ENCODE measurements around the gene OBP2A. TPM values are rescaled to one million over a fixed set of nuclear protein-coding genes. Genes with fewer than 3 reads are reported as not detected.

OBP2A gene
- total and polyA plus RNA-seq, 7 experiments from 2014 or later: not detected

GRCh38 chr9:135516132-135516860 is 29.6 kb upstream of the OBP2A start:
- H3K36me3 ChIP-seq (ENCODE audit: control insufficient read depth in 2 of 3, insufficient read depth in 3 of 3, low read length in 3 of 3): no peaks in the 10 kb centered on the region
- intact Hi-C loops (cut with micrococcal nuclease): no loop called here
- Mint-ChIP-seq H3K27me3 (peaks cover 0 to 14% (median 10%) of the 10 kb centered on the region in 5 donors), H3K4me1 (peaks cover 0 to 13% (median 0%) of the 10 kb centered on the region in 7 donors), H3K9me3 (no peaks in the 10 kb centered on the region), H3K36me3 (no peaks in the 10 kb centered on the region), H3K27ac (no peak overlapping the region), H3K4me3 (no peak overlapping the region)
- H3K9me3 ChIP-seq (ENCODE audit: control insufficient read depth in 2 of 3, low read length in 3 of 3): no peaks in the 10 kb centered on the region
- no peaks in the 10 kb centered on the region for H3K4me1 ChIP-seq (ENCODE audit: control insufficient read depth in 2 of 2, insufficient read depth in 2 of 2, low read length in 2 of 2)
- DNase-seq (no peak), ATAC-seq (no peak)
- H3K27ac ChIP-seq (ENCODE audit: low read depth, low read length): no peak overlapping the region
- ChIA-PET CTCF (no interaction called here), POLR2A (no interaction called here)
- H3K27me3 ChIP-seq (ENCODE audit: control insufficient read depth in 2 of 2, insufficient read depth in 2 of 2, low read length in 2 of 2): no peaks in the 10 kb centered on the region
- H3K4me3 ChIP-seq (ENCODE audit: low read length): no peak overlapping the region

- H3K4me1 Mint-ChIP-seq: peaks cover 0 to 9% (median 0%) of the 10 kb centered on the region in 7 donors
- intact Hi-C loops (cut with micrococcal nuclease): no loop called here
- no peaks in the 10 kb centered on the region for H3K36me3 Mint-ChIP-seq
- ATAC-seq: no peak
- H3K27ac Mint-ChIP-seq: no peak overlapping the region
- no peaks in the 10 kb centered on the region for H3K9me3 Mint-ChIP-seq
- H3K27me3 Mint-ChIP-seq: peaks cover 0 to 16% (median 10%) of the 10 kb centered on the region in 5 donors
- Histone ChIP-seq H3K4me1 (ENCODE audit: control insufficient read depth in 2 of 2, insufficient read depth in 2 of 2, low read length in 2 of 2) (no peaks in the 10 kb centered on the region), H3K27ac (ENCODE audit: low read depth, low read length) (no peak overlapping the region), H3K9me3 (ENCODE audit: control insufficient read depth in 2 of 3, low read length in 3 of 3) (no peaks in the 10 kb centered on the region), H3K36me3 (ENCODE audit: control insufficient read depth in 2 of 3, insufficient read depth in 3 of 3, low read length in 3 of 3) (no peaks in the 10 kb centered on the region), H3K27me3 (ENCODE audit: control insufficient read depth in 2 of 2, insufficient read depth in 2 of 2, low read length in 2 of 2) (no peaks in the 10 kb centered on the region), H3K4me3 (ENCODE audit: low read length) (no peak overlapping the region)
- H3K4me3 Mint-ChIP-seq: no peak overlapping the region
- ChIA-PET CTCF (interaction anchor here (1.1 kb wide), 1 partner anchor 18 kb away, joined by 3 read pairs; a partner anchor contains a TSS), POLR2A (no interaction called here)
- no peak for DNase-seq
Observed at GRCh38 chr9:135517407-135517822, 28.5 kb upstream of the OBP2A start.

- intact Hi-C loops (cut with micrococcal nuclease): no loop called here
- no peaks in the 10 kb centered on the region for H3K4me1 ChIP-seq (ENCODE audit: control insufficient read depth in 2 of 2, insufficient read depth in 2 of 2, low read length in 2 of 2)
- no peak overlapping the region for H3K4me3 Mint-ChIP-seq
- no peaks in the 10 kb centered on the region for H3K9me3 ChIP-seq (ENCODE audit: control insufficient read depth in 2 of 3, low read length in 3 of 3)
- ChIA-PET CTCF (no interaction called here), POLR2A (no interaction called here)
- no peaks in the 10 kb centered on the region for H3K36me3 ChIP-seq (ENCODE audit: control insufficient read depth in 2 of 3, insufficient read depth in 3 of 3, low read length in 3 of 3)
- H3K27me3 ChIP-seq (ENCODE audit: control insufficient read depth in 2 of 2, insufficient read depth in 2 of 2, low read length in 2 of 2): no peaks in the 10 kb centered on the region
- no peak overlapping the region for H3K4me3 ChIP-seq (ENCODE audit: low read length)
- no peaks in the 10 kb centered on the region for H3K9me3 Mint-ChIP-seq
- peaks cover 0 to 5% (median 0%) of the 10 kb centered on the region in 7 donors for H3K4me1 Mint-ChIP-seq
- H3K36me3 Mint-ChIP-seq: no peaks in the 10 kb centered on the region
- ATAC-seq (no peak), DNase-seq (no peak)
- H3K27ac Mint-ChIP-seq: no peak overlapping the region
- H3K27me3 Mint-ChIP-seq: peaks cover 0 to 18% (median 10%) of the 10 kb centered on the region in 5 donors
- H3K27ac ChIP-seq (ENCODE audit: low read depth, low read length): no peak overlapping the region
Observed at GRCh38 chr9:135519179-135519971, 26.6 kb upstream of the OBP2A start.

- ChIA-PET CTCF (no interaction called here), POLR2A (no interaction called here)
- Histone ChIP-seq H3K36me3 (ENCODE audit: control insufficient read depth in 2 of 3, insufficient read depth in 3 of 3, low read length in 3 of 3) (no peaks in the 10 kb centered on the region), H3K9me3 (ENCODE audit: control insufficient read depth in 2 of 3, low read length in 3 of 3) (no peaks in the 10 kb centered on the region), H3K4me3 (ENCODE audit: low read length) (no peak within 1 kb of the TSS), H3K4me1 (ENCODE audit: control insufficient read depth in 2 of 2, insufficient read depth in 2 of 2, low read length in 2 of 2) (no peaks in the 10 kb centered on the region), H3K27me3 (ENCODE audit: control insufficient read depth in 2 of 2, insufficient read depth in 2 of 2, low read length in 2 of 2) (no peaks in the 10 kb centered on the region), H3K27ac (ENCODE audit: low read depth, low read length) (no peak within 1 kb of the TSS)
- no peak for DNase-seq
- Mint-ChIP-seq H3K4me1 (peaks cover 0 to 3% (median 0%) of the 10 kb centered on the region in 7 donors), H3K4me3 (no peak within 1 kb of the TSS), H3K27ac (peak within 1 kb of the TSS in 1 of 9 donors; percentile 23), H3K27me3 (peaks cover 0 to 18% (median 10%) of the 10 kb centered on the region in 5 donors), H3K9me3 (no peaks in the 10 kb centered on the region), H3K36me3 (no peaks in the 10 kb centered on the region)
- intact Hi-C loops (cut with micrococcal nuclease): no loop called here
- ATAC-seq: no peak
Observed at GRCh38 chr9:135520916-135521607, 24.9 kb upstream of the OBP2A start, which contains the start of gene LCN1. Gene LCN1, plus strand, starts transcription at chr9:135521440. Its CDS starts 58 bp downstream, at chr9:135521498.

- Histone ChIP-seq H3K27ac (ENCODE audit: low read depth, low read length) (no peak overlapping the region), H3K4me3 (ENCODE audit: low read length) (no peak overlapping the region), H3K27me3 (ENCODE audit: control insufficient read depth in 2 of 2, insufficient read depth in 2 of 2, low read length in 2 of 2) (no peaks in the 10 kb centered on the region), H3K4me1 (ENCODE audit: control insufficient read depth in 2 of 2, insufficient read depth in 2 of 2, low read length in 2 of 2) (no peaks in the 10 kb centered on the region), H3K36me3 (ENCODE audit: control insufficient read depth in 2 of 3, insufficient read depth in 3 of 3, low read length in 3 of 3) (no peaks in the 10 kb centered on the region), H3K9me3 (ENCODE audit: control insufficient read depth in 2 of 3, low read length in 3 of 3) (no peaks in the 10 kb centered on the region)
- Mint-ChIP-seq H3K4me1 (no peaks in the 10 kb centered on the region), H3K27me3 (peaks cover 0 to 18% (median 10%) of the 10 kb centered on the region in 5 donors), H3K9me3 (no peaks in the 10 kb centered on the region), H3K27ac (no peak overlapping the region), H3K36me3 (no peaks in the 10 kb centered on the region), H3K4me3 (no peak overlapping the region)
- intact Hi-C loops (cut with micrococcal nuclease): no loop called here
- ChIA-PET POLR2A (no interaction called here), CTCF (no interaction called here)
- DNase-seq: no peak
- ATAC-seq: no peak
Observed at GRCh38 chr9:135521608-135522095, 24.3 kb upstream of the OBP2A start.

GRCh38 chr9:135522137-135522877 is 23.6 kb upstream of the OBP2A start:
- intact Hi-C loops (cut with micrococcal nuclease): no loop called here
- ATAC-seq (no peak), DNase-seq (no peak)
- Histone ChIP-seq H3K4me1 (ENCODE audit: control insufficient read depth in 2 of 2, insufficient read depth in 2 of 2, low read length in 2 of 2) (no peaks in the 10 kb centered on the region), H3K27me3 (ENCODE audit: control insufficient read depth in 2 of 2, insufficient read depth in 2 of 2, low read length in 2 of 2) (no peaks in the 10 kb centered on the region), H3K9me3 (ENCODE audit: control insufficient read depth in 2 of 3, low read length in 3 of 3) (no peaks in the 10 kb centered on the region), H3K36me3 (ENCODE audit: control insufficient read depth in 2 of 3, insufficient read depth in 3 of 3, low read length in 3 of 3) (no peaks in the 10 kb centered on the region), H3K4me3 (ENCODE audit: low read length) (no peak overlapping the region), H3K27ac (ENCODE audit: low read depth, low read length) (no peak overlapping the region)
- H3K27me3 Mint-ChIP-seq: peaks cover 0 to 17% (median 10%) of the 10 kb centered on the region in 5 donors
- no peaks in the 10 kb centered on the region for H3K36me3 Mint-ChIP-seq
- no peak overlapping the region for H3K27ac Mint-ChIP-seq
- ChIA-PET POLR2A (interaction anchor here (0.7 kb wide), 1 partner anchor 87 kb away, joined by 3 read pairs; no protein-coding TSS in a partner anchor), CTCF (no interaction called here)
- no peak overlapping the region for H3K4me3 Mint-ChIP-seq
- H3K4me1 Mint-ChIP-seq: no peaks in the 10 kb centered on the region
- H3K9me3 Mint-ChIP-seq: no peaks in the 10 kb centered on the region
